ENCODE measurements around the gene KCNIP4.
"Not testable (repeated sequence)": the region's sequence is repeated elsewhere in the genome, so short reads cannot be mapped to it uniquely, and the experiment has no call there.

The KCNIP4 gene

DNA sequence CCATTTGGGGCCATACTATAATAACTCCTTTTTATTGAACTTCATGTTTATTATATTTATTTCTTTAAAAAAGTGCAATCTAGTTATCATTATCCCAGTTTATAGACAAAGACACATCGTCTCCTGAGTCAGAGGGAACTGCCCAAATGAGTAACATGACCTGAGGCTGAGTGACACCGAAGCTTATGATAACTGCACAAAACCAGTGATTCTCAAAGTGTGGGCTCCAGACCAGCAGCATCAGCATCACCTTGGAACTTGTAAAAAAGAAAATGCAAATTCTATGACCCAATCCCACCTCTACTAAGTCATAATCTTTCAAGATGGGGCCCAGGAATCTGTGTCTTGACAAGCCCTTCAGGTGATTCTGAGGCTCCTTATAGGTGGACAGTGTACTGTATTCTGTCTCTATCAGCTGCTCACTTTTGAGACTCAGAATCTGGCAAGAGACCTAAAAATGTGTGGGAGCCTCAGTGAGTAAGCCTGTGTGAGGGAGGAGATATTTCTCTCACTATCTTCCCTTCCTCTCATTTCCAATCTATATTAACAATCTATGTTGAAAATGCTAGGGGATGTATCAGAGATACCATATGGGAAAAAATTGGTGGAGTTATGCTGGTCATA is 1101.3 kb downstream of the KCNIP4 start:
- FAIRE-seq, result no peak

DNA sequence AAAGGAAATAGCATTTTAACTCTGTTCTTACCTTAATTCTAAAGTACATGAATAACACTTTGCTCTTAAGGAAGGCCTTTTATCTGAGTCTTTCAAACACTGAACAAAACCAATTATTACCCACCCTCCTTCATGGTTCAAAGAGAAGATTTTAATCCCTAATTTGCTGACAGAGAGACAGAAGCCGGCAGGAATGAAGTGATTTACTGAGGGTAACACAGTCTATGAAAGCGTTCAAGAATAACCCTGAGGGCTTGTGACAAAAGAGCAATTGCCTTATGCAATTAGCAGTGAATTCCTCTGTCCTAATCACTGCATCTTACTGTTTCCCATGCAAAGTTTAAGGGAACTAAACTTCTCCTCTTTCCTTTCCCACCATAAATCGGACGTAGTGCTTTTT is 1104.3 kb downstream of the KCNIP4 start:
- DNase-seq (ENCODE audit: extremely low spot score, insufficient read length, low read depth), result no peak
- FAIRE-seq, result no peak

More for the DNA sequence above, 1101.3 kb downstream of the KCNIP4 start:
- DNase-seq (ENCODE audit: extremely low spot score, insufficient read length, low read depth), result no peak

DNA sequence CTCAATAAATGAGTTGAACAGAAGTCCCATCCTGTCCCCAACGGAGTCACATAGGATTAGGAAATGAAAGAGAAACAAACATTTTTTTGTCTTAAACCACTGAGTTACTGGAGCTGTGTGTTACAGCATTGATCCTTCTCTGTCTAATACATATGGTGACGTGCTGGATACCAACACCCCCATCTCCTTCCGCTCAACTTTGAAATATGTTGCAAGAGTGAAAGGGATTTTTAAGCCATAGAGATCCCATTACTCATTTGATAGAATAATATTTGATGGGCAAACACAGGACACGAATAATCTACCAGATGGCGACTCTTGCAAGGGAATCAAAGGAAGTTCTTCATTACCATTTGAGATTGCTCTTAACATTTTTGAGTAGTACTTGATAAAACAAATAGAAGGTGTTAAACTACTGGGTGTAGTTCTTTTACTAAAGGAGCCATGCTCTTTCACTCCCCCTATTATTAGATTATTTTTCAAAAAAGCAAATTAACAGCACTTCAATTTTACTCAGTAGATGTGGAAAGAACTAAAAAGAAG is 1107.9 kb downstream of the KCNIP4 start:
- no peak for DNase-seq (ENCODE audit: extremely low spot score, insufficient read length, low read depth)

GRCh38 chr4:20839957-20840356 is 1108.6 kb downstream of the KCNIP4 start:
- FAIRE-seq, result no peak

More for the DNA sequence above, 1107.9 kb downstream of the KCNIP4 start:
- no peak for FAIRE-seq

GRCh38 chr4:20838476-20838875 is 1110.1 kb downstream of the KCNIP4 start:
- DNase-seq (ENCODE audit: extremely low spot score, insufficient read length, low read depth), result no peak
- FAIRE-seq, result no peak

More at GRCh38 chr4:20839957-20840356, 1108.6 kb downstream of the KCNIP4 start:
- DNase-seq (ENCODE audit: extremely low spot score, insufficient read length, low read depth), result no peak

GRCh38 chr4:20832826-20833225 is 1115.7 kb downstream of the KCNIP4 start:
- FAIRE-seq (no peak), DNase-seq (ENCODE audit: extremely low spot score, insufficient read length, low read depth) (no peak)

DNA sequence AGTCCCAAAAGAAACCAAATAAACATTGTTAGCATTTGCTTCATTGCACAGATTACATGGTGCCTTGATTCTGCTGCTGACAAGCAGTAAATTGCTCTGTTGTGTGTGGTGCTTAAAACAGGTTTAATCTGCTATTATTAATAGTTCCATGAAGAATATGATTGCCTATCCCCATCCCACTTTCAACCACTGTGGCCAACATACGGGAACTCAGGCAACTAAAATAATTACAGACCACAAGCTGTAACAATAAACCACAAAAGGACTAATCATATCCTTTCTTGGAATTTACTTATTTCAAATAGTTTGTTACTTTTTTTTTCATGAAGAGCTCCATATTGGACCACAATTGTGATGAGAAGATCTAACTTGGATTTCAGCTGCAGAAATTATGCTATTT is 1116.8 kb downstream of the KCNIP4 start:
- FAIRE-seq, result no peak
- no peak for DNase-seq (ENCODE audit: extremely low spot score, insufficient read length, low read depth)

- DNase-seq (ENCODE audit: extremely low spot score, insufficient read length, low read depth) (no peak), FAIRE-seq (no peak)
Measured at GRCh38 chr4:20829617-20830357, 1118.8 kb downstream of the KCNIP4 start.

DNA sequence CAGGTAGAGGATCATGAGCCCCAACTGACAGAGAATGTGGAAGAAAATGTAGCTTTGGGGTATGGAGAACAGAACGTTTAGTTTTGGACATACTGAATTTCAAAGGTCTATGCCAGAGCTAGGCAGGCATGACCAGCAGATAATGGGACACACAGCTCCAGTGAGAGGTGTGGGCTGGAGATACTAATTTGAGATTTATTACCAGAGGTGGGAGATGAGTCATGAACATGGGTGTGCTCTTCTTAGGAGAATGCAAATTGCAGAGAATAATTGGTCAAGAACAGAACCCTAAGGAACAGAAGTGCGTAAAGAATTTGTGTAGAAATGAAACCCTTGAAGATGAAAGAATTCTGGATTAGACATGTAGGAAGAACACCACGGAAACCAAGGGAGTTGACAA is 1123.1 kb downstream of the KCNIP4 start:
- DNase-seq (ENCODE audit: extremely low spot score, insufficient read length, low read depth) (no peak), FAIRE-seq (no peak)

DNA sequence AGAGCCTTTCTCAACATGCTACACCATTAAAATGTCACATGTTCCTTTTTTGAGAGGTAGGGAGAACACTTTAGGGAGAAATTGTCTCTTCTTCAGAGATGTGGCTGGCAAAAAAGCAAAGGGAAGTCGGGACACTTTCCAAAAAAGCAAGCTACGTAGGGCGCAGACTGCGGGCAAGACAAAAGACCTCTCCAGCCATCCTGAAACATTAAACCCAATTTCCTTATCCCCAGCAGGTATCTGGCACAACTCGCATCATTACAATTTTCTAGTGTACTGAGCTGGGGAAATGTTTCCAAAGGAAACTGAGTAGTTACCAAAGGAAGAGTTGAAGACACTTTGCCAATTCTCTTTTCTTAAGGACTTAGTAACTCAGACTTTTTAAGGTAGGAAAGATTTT is 1132.3 kb downstream of the KCNIP4 start:
- DNase-seq (ENCODE audit: extremely low spot score, insufficient read length, low read depth), result no peak
- no peak for FAIRE-seq

GRCh38 chr4:20813700-20814099 is 1134.9 kb downstream of the KCNIP4 start:
- DNase-seq (ENCODE audit: extremely low spot score, insufficient read length, low read depth) (no peak), FAIRE-seq (no peak)

- no peak for FAIRE-seq
- DNase-seq (ENCODE audit: extremely low spot score, insufficient read length, low read depth), result no peak
Measured at GRCh38 chr4:20809812-20810211, 1138.8 kb downstream of the KCNIP4 start.

DNA sequence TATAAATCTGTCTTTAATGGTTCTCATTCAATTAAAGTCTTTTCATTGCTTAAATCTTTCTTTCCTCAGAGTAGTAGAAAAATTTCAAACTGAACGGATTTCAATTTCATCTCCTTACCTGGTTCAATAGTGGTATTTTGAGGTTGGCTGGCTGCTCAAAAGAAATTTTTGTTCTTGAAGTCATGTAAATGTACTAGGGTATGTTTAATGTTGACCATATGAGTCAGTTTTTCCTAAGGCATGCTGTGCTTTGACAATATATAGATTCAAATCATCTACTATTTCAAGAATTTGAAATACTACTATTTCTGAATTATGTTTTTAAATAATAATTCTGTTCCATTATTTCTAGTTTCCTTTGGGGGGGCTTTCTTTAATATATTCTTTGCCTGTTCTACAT is 1142.9 kb downstream of the KCNIP4 start:
- DNase-seq (ENCODE audit: extremely low spot score, insufficient read length, low read depth), result no peak
- FAIRE-seq, result no peak

GRCh38 chr4:20787940-20788665 is 1160.5 kb downstream of the KCNIP4 start:
- DNase-seq (ENCODE audit: extremely low spot score, insufficient read length, low read depth) (no peak), FAIRE-seq (no peak)

- not testable (repeated sequence) for FAIRE-seq; DNase-seq (ENCODE audit: extremely low spot score, insufficient read length, low read depth)
Measured at GRCh38 chr4:20783134-20783533, 1165.4 kb downstream of the KCNIP4 start.

- DNase-seq (ENCODE audit: extremely low spot score, insufficient read length, low read depth), result no peak
- no peak for FAIRE-seq
Measured at GRCh38 chr4:20778896-20779295, 1169.7 kb downstream of the KCNIP4 start.

DNA sequence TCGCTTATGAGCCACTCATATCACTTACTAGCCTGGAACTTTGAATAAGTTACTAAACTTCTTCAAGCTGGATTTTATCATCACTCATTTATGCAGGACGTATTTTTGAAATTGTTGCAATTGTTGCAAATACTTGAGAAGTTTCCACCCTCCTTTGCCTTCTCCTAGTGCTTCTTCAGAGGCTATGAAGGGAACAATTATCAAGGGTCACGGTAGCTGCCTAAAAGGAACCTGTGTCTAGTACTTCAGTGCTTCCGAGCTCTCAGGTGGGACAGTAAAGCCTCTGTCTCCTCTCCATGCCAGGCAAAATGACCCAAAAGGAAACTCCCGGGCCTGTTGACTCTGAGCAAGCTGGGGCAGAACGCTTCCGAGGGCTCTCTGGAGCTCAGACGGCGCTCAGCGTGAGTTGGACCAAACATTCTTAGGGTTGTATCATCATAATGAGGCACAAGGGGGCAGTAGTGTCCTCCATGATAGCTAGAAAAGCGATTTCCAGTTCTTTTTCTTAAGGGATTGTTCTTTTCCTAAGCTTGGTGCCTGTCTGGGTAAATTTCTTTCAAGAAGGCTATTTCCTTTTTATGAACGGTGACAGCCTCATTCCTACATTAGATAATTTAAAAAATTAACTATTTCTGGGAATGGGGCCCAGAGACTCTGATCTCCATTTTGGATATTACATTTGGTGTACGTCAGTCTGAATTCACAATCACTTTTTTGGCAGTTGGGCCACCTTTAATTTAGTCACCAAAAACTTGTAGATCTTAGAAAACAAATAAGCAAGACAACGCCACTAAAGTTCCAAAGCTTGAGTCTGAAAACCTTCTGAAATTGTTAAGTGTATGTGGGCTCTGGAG is 1175.2 kb downstream of the KCNIP4 start:
- peak; percentile 0 for DNase-seq (ENCODE audit: extremely low spot score, insufficient read length, low read depth)
- FAIRE-seq, result no peak

GRCh38 chr4:20764366-20764992 is 1184.1 kb downstream of the KCNIP4 start:
- no peak for DNase-seq (ENCODE audit: extremely low spot score, insufficient read length, low read depth)
- no peak for FAIRE-seq

DNA sequence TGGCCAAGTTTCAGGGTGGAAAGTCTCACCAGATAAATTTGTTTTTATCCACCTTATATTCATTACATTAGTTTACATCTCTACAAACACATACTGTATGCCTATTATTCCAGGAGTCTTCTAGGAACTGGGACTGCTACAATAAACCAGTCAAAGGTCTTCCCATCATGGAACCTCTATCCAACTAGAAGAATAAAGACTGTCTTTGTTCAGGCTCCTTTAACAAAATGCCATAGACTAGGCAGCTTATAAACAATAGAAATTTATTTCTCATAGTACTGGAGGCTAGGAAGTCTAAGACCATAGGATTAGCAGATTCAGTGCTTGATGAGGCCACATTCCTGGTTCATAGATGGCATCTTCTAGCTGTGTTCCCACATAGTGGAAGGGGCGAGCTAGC is 1186.7 kb downstream of the KCNIP4 start:
- DNase-seq (ENCODE audit: extremely low spot score, insufficient read length, low read depth) (no peak), FAIRE-seq (no peak)
